HG03135 (cell line): ENCODE data around the gene WWOX.

Experiments
- ATAC-seq: cut with Tn5 transposase; IDR thresholded peaks from one replicate; pipeline ENCODE4 v1.9.1; 2021; ENCODE audit warnings: mild to moderate bottlenecking, moderate library complexity; ENCODE audit not compliant: unreplicated experiment

WWOX gene

DNA sequence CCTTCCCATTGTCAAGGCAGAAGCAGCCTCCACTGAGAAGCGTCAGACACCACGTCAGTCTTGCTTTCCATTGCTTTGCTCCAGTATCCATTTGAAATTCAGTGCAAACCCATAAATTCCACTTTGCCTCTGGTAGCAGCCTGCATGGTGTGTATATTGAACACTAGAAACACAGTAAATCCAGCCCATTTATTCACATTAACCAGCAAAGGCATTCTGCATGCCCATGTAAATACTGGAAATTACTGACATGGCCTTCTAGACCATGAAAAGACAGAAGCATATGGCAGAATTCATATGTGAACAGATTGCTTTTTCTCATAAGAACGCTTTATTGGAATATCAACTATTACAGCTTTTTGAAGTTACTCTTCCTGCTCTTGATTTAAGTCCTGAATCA, 595.0 kb downstream of the WWOX start:
- no peak for ATAC-seq

DNA sequence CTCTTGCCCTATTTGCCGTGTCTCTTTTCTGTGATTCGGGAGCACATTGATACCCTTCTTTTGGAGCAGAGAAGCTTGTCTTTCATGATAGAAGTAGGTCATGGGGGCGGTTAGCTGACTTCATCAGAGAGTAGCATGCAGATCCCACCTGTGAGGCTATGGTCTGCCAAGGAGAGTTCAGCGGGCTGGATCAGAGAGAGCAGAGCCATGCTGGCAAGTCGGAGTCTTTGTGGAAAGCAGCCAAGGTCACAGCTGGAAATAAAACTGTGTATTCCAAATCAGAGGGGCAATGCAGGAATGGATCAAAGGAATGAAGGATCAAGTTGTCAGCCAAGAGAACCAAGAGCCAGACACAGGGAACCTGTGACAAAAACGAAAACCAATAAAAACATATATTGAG, 595.9 kb downstream of the WWOX start:
- no peak for ATAC-seq

DNA sequence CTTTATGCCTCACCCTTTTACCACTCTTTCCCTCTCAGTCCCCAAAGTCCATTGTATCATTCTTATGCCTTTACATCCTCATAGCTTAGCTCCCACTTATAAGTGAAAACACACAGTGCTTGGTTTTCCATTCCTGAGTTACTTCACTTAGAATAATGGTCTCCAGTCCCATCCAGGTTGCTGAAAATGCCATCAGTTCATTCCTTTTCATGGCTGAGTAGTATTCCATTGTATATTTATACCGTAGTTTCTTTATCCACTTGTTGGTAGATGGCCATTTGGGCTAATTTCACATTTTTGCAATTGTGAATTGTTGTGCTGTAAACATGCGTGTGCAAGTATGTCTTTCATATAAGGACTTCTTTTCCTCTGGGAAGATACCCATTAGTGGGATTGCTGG, 597.3 kb downstream of the WWOX start:
- no peak for ATAC-seq

DNA sequence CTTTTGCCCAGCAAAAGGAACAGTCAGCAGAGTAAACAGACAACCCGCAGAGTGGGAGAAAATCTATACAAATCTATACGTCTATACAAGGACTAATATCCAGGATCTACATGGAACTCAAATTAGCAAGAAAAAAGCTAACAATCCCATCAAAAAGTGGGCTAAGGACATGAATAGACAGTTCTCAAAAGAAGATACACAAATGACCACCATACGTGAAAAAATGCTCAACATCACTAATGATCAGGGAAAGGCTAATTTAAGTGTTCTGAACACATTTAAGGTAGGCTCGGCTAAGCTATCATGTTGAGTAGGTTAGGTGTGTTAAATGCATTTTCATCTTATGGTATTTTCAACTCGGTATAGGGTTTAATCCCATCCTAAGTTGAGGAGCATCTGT, 598.0 kb downstream of the WWOX start:
- no peak for ATAC-seq

DNA sequence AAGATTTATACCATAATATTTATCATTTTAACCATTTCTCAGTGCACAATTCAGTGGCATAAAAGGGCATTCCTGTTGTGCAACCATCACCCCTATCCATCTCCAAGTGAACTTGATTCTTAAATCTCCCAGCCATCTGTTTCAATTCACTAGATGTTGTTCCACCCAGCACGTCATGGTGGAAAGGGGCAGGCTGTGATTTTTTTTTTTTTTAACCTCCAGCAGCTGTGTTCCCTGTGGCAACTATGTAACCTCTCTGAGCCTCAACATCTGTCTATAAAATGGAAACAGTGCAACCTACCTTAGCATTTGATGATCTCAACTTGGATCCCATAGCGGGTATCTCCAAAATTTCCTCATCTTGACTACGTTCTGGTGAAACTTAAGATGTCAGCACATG, 604.5 kb downstream of the WWOX start:
- ATAC-seq: no peak

DNA sequence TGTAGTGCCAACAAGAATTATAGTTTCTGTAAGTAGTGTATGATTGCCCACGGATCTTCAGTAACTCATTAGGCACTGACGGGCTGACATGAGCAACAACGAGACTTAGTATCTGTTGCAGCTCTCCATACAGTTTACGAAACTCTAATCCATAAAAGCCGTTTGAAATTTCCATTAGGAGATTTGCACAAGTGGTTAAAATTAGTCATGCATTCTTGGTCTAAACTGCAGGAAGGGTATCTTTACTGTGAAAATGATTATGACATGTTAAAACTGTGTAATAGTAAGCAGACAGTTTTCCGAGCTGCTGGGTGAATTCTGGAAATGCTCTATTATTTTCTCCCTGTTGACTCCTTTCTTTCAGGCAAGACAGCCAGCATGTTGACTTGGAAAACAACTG, 605.0 kb downstream of the WWOX start:
- no peak for ATAC-seq

DNA sequence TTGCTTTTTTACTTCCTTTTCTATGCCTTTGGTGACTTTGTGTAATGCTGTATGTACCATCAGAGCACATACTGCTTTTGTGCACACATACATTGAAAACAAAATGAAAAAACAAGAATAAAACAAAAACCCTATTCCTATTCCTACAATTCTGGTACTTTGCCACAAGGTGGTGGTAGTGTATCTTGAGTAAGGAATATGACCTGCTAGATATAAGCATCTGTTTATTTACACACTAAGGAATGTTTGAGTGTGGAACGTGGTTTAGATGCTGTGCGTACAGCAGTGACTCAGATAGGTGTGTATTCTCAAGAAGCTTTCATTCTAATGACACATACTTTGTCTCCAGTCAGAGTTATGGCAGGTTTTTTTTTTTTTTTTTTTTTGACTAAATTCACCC, 606.2 kb downstream of the WWOX start:
- ATAC-seq: no peak

DNA sequence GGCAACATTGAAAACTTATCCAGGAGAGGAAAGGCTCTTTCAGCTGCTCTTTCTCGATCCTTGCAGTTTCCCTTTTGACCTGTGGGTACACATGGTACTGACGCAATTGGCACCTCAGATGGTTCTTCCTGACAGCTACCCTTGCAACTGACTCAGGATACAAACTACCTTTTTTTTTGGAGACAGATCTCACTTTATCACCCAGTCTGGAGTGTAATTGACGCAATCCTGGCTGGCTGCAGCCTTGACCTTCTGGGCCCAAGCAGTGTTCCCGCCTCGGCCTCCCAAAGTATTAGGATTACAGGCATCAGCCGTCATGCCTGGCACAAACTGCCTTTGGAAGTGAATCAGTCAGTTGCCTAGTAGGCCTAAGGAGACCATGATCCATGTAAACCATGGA, 607.2 kb downstream of the WWOX start:
- ATAC-seq: no peak

DNA sequence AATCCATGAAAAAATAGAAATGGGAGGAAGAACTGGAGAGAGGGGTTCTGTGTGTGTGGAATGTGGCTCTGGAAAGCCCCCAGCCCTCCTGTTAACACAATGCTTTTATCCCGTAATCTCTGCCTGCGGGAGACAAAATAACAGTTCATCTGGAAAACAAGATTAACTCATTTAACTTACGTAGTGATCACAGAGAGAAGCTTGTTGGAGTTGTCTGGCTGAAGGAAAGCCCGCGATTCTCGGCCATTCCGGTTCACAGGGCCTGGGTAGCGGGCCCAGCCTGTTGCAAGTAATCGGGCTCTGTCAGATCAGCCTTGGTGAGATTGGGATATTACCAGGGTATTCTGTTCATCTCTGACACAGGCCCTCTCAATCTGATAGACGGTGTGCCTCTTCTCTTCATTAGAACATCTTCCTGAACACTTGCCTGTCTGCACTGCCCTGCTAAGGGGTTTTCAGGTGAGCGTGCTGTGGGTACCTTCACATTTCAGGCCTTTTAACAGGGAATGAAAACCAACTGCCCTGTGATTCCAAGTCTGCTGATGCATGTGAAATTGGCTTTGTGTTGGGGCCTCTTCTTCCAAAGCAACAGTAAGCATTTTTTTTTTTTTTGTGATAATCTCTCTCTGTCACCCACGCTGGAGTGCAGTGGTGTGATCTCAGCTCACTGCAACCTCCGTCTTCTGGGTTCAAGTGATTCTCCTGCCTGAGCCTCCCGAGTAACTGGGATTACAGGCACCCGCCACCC, 609.9 kb downstream of the WWOX start:
- ATAC-seq: no peak

DNA sequence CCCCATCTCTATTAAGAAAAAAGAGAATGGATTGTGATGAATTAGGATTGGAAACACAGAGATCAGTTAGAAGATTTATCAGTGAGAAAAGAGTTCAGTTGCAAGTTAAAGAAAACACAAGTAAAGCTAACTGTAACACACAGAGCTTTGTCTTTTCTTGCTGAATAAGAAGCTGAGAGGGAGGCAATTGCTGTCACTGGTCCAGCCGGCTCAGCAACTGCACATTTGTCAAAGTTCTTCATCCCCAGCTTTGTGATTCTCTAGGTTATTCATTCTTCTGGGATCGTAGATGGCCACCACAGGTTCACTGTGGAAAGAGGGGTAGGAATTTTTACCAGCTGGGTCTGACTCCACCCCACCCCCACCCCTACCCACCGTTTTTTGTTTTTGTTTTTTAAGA, 615.7 kb downstream of the WWOX start:
- ATAC-seq: no peak

DNA sequence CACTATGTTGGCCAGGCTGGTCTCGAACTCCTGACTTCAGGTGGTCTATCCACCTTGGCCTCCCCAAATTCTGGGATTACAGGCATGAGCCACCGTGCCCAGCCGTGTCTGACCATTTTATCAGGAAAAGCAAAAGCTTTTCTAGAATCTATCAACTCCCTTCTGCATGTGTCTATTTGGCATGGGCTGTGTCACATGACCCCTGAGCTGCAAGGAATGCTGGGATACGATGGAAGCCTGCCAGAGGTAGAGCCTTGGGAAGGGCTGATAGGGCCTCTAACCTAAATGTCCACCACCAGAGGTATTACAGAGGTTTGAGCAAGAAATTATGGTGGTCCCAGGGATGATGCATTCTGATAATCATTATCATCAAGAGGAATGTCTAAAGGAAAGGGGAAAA, 616.2 kb downstream of the WWOX start:
- no peak for ATAC-seq

DNA sequence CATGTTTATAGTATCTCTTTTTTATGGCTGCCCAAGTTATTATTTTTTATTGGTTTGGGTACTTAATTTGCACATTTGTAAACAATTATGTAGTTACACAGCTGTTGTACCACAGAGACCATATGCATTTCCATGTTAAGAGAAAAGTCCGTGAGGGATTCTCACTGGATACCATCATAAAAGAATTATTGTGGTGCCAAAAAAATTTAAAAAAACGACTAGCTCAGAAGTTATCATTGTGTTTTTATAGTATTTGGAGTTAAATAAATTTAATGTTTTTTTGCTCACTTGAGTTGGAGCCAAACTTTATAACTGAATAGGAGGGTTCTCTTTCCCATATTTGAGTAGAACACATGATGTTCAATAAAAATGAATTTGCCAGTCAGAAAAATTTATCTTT, 618.7 kb downstream of the WWOX start:
- no peak for ATAC-seq

DNA sequence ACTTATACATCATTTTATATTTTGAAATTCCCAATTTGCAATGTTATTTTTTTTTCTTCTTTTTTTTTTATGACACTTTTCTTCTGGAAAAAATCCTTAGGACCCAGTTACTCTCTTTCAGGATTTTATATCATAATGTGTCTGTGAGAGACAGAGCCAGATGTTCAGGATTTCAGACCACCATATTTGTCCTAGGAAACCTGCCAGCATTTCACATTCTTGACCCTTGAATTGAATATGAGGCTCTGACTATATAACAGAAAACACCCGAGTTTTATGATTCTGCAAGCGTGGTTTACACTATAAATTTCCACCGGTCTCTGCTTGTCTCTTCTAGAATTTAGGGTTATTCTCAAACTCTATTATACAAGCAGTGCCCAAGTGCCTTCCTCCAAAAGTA, 621.0 kb downstream of the WWOX start:
- no peak for ATAC-seq

DNA sequence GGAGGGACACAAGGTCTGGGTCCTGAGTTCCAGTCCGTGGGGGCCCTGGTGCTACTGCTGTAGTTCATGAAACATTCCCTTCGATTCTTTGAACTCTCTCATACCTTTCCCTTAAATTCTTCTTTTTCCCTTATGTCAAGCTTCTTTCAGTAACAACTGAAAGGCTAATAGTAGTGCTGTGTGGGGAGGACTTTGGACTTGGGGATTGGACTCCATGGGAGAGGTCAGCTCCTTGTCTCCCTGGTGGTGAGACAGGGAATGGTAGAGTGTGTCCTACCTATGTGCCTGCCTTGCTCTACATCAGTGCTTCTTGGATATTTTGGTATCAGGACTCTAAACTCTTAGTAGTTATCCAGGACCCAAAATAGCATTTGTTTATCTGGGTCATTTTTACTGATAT, 628.1 kb downstream of the WWOX start:
- ATAC-seq: no peak

DNA sequence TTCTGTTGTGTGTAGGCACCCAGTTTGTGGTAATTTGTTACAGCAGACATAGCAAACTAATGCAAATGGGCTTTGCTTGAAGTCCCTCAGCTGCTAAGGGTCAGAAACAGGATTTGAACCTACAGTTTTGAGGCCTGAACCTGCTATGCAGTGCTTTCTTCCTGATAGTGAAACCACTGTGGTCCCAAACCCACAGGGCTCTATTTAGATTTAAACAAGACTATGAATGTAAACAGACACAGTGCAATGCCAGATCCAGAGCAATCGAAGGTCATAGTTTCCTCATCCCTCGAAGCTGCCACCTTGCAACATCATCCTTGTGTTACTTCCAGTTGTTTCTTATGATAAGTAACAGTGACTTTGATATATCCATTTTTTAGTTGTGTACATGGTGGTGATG, 630.2 kb downstream of the WWOX start:
- no peak for ATAC-seq

DNA sequence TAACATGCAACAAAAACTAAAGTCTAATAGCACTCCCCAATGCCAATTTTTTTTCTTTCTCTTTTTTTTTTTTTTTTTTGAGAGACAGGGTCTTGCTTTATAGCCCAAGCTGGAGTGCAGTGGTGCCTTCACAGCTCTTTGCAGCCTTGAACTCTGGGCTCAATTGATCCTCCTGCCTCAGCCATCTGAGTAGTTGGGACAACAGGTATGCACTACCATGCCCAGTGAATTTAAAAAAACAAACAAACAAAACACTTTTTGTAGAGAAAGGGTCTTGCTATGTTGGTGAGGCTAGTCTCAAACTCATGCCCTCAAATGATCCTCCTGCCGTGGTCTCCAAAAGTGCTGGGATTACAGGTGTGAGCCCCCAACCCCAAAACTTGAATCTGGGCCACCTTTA, 632.3 kb downstream of the WWOX start:
- ATAC-seq: no peak

DNA sequence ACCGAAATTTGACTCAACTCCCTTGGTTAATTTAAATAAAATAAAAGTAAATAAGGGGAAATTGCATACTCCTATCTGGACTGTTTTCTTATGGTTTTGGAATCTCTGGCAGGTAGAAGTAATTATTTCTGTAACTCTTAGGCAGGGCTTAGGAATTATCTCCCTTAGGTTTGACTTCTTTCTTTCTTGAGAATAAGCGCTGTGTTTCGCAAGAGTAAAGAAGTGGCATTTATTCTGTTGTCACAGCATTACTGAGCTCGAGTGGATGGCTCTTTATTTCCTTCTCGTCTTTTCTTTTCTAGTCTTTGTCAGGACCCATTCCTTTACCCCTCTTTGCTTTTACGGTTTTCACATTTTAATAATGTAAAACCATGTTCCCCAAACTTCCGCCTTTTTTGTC, 633.2 kb downstream of the WWOX start:
- ATAC-seq: no peak

DNA sequence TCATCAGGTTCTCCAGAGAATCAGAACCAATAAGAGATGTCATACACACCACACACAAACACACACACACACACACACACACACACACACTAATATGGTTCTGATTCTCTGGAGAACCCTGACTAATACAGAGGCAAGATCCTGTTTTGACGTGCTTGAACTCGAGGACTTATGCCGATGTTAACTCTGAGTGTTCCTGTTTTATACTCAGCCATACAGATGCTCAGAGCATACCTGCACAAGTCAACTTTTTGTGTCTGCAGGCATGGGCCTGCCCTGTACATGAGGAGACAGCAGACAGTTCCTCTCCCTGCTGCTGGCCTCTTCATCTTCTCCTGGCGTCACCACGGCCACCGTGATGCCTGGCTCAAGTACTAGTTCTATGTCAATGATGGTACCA, 635.9 kb downstream of the WWOX start:
- no peak for ATAC-seq

DNA sequence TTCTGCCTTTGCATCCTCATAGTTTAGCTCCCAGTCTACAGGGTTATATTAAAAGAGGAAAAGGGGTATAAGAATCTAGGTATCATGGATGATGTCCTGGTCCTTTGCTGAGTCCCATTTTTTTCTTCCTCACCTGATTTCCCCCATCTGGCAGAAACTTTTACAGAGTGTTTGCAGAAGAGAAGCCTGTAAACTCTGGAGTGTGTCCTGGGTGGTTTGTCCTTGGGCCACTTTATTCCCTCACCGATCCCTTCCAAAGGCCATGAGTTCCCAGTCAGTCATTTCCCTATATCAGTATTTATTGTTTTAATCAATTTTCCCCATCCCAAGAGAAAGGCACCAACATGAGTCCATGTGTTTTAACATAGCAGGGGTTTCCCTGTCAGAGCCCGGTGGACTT, 638.2 kb downstream of the WWOX start:
- ATAC-seq: no peak

DNA sequence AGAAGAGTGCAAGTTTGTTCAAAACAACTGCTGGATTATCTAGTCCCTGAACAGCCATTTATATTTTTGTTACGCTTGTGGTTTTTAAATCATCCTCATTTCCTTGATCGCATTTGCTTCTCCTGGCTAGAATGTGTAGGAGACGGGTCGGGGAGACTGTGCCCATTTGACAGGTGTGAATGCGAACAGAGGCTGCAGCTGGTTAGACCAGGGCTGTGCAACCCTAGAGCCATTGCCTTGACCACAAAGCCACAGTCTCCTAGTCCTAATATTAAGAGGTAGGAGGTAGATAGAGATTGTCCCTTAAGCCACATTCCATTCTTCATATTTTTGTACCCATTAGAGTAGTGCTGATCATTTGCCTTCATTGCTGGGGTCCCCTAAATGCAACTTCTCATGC, 639.1 kb downstream of the WWOX start:
- no peak for ATAC-seq

DNA sequence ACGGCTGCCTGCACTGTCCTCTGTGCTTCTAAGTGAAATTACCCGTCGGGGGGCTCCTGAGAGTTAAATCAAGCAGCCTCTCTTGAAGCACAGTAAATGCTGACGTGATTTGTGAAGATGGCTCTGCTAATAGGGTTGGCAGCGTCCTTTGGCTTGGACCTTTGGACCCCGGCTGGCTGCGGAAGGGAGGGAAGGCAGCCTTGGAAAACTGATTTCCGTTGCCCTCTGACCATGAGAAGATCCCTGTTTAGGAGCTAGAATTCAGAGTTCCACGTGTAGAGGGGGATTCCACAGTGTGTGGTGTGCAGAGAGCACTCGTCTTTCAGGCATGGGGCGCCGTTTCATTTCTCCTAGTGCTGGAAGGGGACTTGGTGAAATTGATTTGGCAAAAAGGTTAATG, 640.8 kb downstream of the WWOX start:
- no peak for ATAC-seq

DNA sequence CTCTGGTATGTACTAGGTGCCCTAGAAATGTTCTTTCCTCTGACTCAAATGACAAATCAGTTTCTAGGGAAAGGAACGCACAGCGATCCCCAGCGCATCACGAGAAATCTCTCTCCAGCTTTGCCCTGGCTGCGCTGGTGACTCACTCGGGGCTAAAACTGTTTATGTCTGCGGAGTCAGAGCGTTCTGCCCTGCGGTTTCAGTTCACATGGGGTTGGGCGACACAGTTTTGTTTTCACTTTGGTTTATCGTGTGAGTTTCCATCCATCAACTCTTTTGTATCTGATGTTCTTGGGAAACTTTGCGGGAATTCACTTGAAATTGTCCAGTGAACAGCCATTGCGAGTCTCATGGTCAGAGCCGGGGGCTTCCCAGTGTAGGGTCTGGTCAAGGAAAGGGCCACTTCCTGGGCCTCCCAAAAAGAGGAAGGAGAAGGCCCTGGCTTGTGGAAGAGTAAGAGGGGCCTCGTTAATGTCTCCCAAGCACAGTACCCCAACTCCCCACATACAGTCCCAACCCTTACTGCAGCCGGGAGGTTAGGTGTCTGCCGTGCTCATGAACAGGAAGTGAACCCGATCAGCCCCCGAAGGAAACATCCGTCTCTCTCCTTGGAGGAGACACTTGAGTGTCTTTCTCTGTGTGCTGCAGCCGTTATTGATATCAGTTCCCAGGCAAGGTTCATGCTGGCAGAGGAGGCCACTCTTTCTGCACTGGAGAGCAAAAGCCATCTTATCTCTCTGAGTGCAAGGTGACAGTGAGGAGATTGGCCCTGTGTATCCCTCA, 643.2 kb downstream of the WWOX start:
- ATAC-seq: peak; percentile 94

DNA sequence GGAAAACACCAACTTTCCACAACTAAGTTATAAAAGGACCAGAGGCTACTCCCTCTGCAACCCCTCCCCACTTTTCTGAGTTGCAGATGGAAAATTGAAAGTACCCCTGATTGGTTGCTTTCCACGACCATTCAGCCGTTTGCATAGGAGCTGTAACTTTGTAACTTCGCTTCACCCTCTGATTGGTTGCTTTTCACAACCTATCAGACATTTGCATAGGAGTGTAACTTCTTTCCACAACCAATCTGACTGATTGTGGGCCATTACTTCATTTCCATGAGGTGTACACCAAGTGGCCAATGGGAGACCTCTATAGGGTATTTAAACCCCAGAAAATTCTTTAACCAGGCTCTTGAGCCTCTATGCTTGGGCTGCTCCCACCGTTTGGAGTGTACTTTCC, 644.1 kb downstream of the WWOX start:
- ATAC-seq: no peak
